NT2/D1 (cell line): Measurements from ENCODE around the gene TMEM198.

ENCODE experiments used
- YY1 ChIP-seq: IDR thresholded peaks from 2 replicates; pipeline ENCODE4 v1.6.1; 2011; ENCODE audit not compliant: insufficient read length, insufficient read depth
- ZNF274 ChIP-seq: IDR thresholded peaks from 2 replicates; pipeline ENCODE4 v1.6.1; 2011; ENCODE audit warnings: mild to moderate bottlenecking, low read depth, low read length

- TF ChIP-seq YY1 (no peak), ZNF274 (no peak)
These were observed 33.9 kb upstream of the TMEM198 start for GRCh38 chr2:219509780-219510511.
